T-helper 2 cell (primary cell): ENCODE data around the gene TIMM17A.
"Not testable (repeated sequence)": the region's sequence is repeated elsewhere in the genome, so short reads cannot be mapped to it uniquely, and the experiment has no call there.

Experiments used
- DNase-seq, 5 experiments: peaks; one replicate each; pipeline versions ENCODE4 v3.0.0 to v3.0.0-alpha.2; 2012 to 2022

TIMM17A gene

GRCh38 chr1:202016022-202016810 lies 60.9 kb downstream of the TIMM17A start:
- DNase-seq = no peak

- no peak for DNase-seq
These were observed 61.8 kb downstream of the TIMM17A start for GRCh38 chr1:202016811-202017748.

GRCh38 chr1:202017749-202018467 lies 62.6 kb downstream of the TIMM17A start:
- no peak for DNase-seq

- DNase-seq = no peak
These were observed 63.3 kb downstream of the TIMM17A start for GRCh38 chr1:202018468-202019234.

- not testable (repeated sequence) for DNase-seq
These were observed 63.9 kb downstream of the TIMM17A start for GRCh38 chr1:202019235-202019558.
